HL-60 (cell line): ENCODE results near the gene ZNF579.

ENCODE experiments used
- POLR2AphosphoS5 ChIP-seq: IDR thresholded peaks from 2 replicates; pipeline ENCODE4 v1.6.1; 2012; ENCODE audit warnings: low read depth
- TF ChIP-seq, protein P1 (sequence below): IDR thresholded peaks from one replicate; pipeline ENCODE4 v1.5.1; 2011; ENCODE audit warnings: low read length, control low read depth, inconsistent platforms; ENCODE audit not compliant: insufficient read depth
- TF ChIP-seq, protein P2 (sequence below): IDR thresholded peaks from 2 replicates; pipeline ENCODE4 v1.6.1; 2012; ENCODE audit warnings: low read depth; ENCODE audit not compliant: insufficient replicate concordance

DNA sequence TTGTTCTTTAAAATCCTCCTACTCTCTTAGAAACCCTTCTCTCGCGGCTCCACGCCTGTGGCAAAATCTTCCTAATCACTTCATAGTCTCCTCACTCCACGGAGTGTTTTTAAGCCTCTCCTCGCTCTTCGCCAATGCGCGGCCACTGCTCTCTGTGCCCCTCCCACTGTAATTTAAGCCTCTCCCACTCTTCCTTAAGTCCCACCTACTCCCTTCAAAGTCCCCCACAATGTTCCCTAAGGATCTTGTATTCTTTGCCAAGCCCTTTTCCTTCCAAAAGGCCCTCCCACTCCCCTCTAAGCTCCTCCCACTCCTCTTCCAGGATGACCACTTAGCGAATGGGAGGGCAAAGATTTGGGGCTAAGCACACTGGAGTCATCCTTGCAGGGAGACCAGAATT, 17.4 kb upstream of the ZNF579 start:
- TF ChIP-seq, protein P1, sequence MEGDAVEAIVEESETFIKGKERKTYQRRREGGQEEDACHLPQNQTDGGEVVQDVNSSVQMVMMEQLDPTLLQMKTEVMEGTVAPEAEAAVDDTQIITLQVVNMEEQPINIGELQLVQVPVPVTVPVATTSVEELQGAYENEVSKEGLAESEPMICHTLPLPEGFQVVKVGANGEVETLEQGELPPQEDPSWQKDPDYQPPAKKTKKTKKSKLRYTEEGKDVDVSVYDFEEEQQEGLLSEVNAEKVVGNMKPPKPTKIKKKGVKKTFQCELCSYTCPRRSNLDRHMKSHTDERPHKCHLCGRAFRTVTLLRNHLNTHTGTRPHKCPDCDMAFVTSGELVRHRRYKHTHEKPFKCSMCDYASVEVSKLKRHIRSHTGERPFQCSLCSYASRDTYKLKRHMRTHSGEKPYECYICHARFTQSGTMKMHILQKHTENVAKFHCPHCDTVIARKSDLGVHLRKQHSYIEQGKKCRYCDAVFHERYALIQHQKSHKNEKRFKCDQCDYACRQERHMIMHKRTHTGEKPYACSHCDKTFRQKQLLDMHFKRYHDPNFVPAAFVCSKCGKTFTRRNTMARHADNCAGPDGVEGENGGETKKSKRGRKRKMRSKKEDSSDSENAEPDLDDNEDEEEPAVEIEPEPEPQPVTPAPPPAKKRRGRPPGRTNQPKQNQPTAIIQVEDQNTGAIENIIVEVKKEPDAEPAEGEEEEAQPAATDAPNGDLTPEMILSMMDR, result no peak
- TF ChIP-seq POLR2AphosphoS5, result no peak
- TF ChIP-seq, protein P2, sequence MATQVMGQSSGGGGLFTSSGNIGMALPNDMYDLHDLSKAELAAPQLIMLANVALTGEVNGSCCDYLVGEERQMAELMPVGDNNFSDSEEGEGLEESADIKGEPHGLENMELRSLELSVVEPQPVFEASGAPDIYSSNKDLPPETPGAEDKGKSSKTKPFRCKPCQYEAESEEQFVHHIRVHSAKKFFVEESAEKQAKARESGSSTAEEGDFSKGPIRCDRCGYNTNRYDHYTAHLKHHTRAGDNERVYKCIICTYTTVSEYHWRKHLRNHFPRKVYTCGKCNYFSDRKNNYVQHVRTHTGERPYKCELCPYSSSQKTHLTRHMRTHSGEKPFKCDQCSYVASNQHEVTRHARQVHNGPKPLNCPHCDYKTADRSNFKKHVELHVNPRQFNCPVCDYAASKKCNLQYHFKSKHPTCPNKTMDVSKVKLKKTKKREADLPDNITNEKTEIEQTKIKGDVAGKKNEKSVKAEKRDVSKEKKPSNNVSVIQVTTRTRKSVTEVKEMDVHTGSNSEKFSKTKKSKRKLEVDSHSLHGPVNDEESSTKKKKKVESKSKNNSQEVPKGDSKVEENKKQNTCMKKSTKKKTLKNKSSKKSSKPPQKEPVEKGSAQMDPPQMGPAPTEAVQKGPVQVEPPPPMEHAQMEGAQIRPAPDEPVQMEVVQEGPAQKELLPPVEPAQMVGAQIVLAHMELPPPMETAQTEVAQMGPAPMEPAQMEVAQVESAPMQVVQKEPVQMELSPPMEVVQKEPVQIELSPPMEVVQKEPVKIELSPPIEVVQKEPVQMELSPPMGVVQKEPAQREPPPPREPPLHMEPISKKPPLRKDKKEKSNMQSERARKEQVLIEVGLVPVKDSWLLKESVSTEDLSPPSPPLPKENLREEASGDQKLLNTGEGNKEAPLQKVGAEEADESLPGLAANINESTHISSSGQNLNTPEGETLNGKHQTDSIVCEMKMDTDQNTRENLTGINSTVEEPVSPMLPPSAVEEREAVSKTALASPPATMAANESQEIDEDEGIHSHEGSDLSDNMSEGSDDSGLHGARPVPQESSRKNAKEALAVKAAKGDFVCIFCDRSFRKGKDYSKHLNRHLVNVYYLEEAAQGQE, result no peak
